Right lobe of liver (tissue), 6 donors: ENCODE measurements around the gene N4BP2L1. TPM values are rescaled to one million over a fixed set of nuclear protein-coding genes. Genes with fewer than 3 reads are reported as not detected.

ENCODE experiments used
- ATAC-seq, 4 donors: fragments of 200-7000 bp; cut with Tn5 transposase; one replicate each; pipeline ENCODE4 v1.9.1; 2020; ENCODE audit warnings: mild to moderate bottlenecking in 4 of 4, moderate library complexity in 4 of 4
- DNase-seq, 3 donors: peaks; one replicate each; pipeline ENCODE4 v3.0.0-alpha.2; 2020
- H3K27ac ChIP-seq, 3 donors: fragments of 200-600 bp; one replicate each; pipeline ENCODE4 v1.8.0; 2022
- H3K27me3 ChIP-seq, 2 donors: fragments of 200-600 bp; one replicate each; pipeline ENCODE4 v1.8.0; 2022
- H3K36me3 ChIP-seq, 4 donors: fragments of 200-600 bp; sonication (generic) in 1 of 4; one replicate each; pipeline versions ENCODE4 v1.5.1 to v1.8.0; 2017 to 2022; ENCODE audit warnings: control low read depth in 1 of 4
- H3K4me1 ChIP-seq, 4 donors: fragments of 200-600 bp; sonication (generic) in 1 of 4; one replicate each; pipeline versions ENCODE4 v1.5.1 to v1.8.0; 2017 to 2022; ENCODE audit warnings: control low read depth in 1 of 4
- H3K4me3 ChIP-seq, 3 donors: fragments of 200-600 bp; one replicate each; pipeline ENCODE4 v1.8.0; 2022
- H3K9me3 ChIP-seq, 4 donors: fragments of 200-600 bp; sonication (generic) in 1 of 4; one replicate each; pipeline versions ENCODE4 v1.5.1 to v1.8.0; 2017 to 2022; ENCODE audit warnings: control low read depth in 1 of 4
- CTCF ChIP-seq, 4 donors: fragments of 200-600 bp in 3 of 4; fragments of 450-650 bp in 1 of 4; IDR thresholded peaks; one replicate each; pipeline versions ENCODE4 v1.5.1 to v1.8.0; 2016 to 2022; ENCODE audit warnings: antibody characterized with exemption in 4 of 4, mild to moderate bottlenecking in 2 of 4
- POLR2A ChIP-seq: fragments of 450-650 bp; IDR thresholded peaks from one replicate; pipeline ENCODE4 v1.6.1; 2017; ENCODE audit warnings: antibody characterized with exemption, mild to moderate bottlenecking
- WGBS: methylation state at CpG from one replicate; pipeline ENCODE4 v1.1.6; 2018; ENCODE audit warnings: low coverage, low lambda C conversion rate; ENCODE audit not compliant: insufficient coverage; ENCODE audit errors: missing lambda C conversion rate; 5-methylcytosine and 5-hydroxymethylcytosine counted together
- intact Hi-C, 2 donors: fragments of 100-400 bp; cut with DNase I; formaldehyde crosslinking; loops; one replicate each; pipeline versions ENCODE4 v1.11.2 to v1.14.1; 2022
- total RNA-seq, 6 experiments: library from RNA; depleted of rRNA in 2 of 6; stranded (reverse); fragments of >200 nt in 2 of 6; fragmentation: NEBNext Ultra II Directional in 3 of 6; extraction: Animal tissue kit (Norgen Biotek cat#: 25700) in 3 of 6; gene quantifications; one replicate each; pipeline versions ENCODE4 v1.1.0 to v1.2.4, GENCODE V29; 2016 to 2023
- donor health status: DM: no; HTN: yes; CAD: no.
- donor health status: DM: no; HTN: no; CAD: no.
- donor health status: DM: no; HTN: no; CAD: no.
- donor health status: DM: no; HTN: yes; CAD: no.
- donor health status: DM: no; HTN: yes; CAD: no.

N4BP2L1 gene
- total RNA-seq, 6 experiments from 2014 or later, result 17.4 to 56.9 (median 26.5) TPM

GRCh38 chr13:32473650-32474049, 45.7 kb upstream of the N4BP2L1 start:
- TF ChIP-seq CTCF (IDR thresholded peaks at IDR 0.05) (no peak), POLR2A (no peak)
- Histone ChIP-seq H3K4me1 (no peaks in the 10 kb centered on the region), H3K27ac (no peak overlapping the region), H3K36me3 (no peaks in the 10 kb centered on the region), H3K9me3 (no peaks in the 10 kb centered on the region), H3K27me3 (no peaks in the 10 kb centered on the region), H3K4me3 (no peak overlapping the region)
- DNase-seq (no peak), ATAC-seq (no peak)
- WGBS, result 92% methylated on average over 1 of the region's 1 CpG
- intact Hi-C loops, result no loop called here

- no peaks in the 10 kb centered on the region for H3K36me3 ChIP-seq
- H3K9me3 ChIP-seq, result no peaks in the 10 kb centered on the region
- intact Hi-C loops, result no loop called here
- peak in 1 of 4 donors; percentile 47 for ATAC-seq
- H3K27me3 ChIP-seq, result no peaks in the 10 kb centered on the region
- 54% methylated on average over 3 of the region's 3 CpGs for WGBS
- TF ChIP-seq POLR2A (no peak), CTCF (IDR thresholded peaks at IDR 0.05) (no peak)
- H3K4me1 ChIP-seq, result no peaks in the 10 kb centered on the region
- no peak for DNase-seq
- no peak overlapping the region for H3K4me3 ChIP-seq
- no peak overlapping the region for H3K27ac ChIP-seq
These were observed 44.3 kb upstream of the N4BP2L1 start for GRCh38 chr13:32472194-32472621.

GRCh38 chr13:32471187-32471922, 43.4 kb upstream of the N4BP2L1 start:
- H3K4me3 ChIP-seq, result no peak overlapping the region
- DNase-seq (no peak), ATAC-seq (no peak)
- H3K27me3 ChIP-seq, result no peaks in the 10 kb centered on the region
- no peaks in the 10 kb centered on the region for H3K4me1 ChIP-seq
- TF ChIP-seq CTCF (IDR thresholded peaks at IDR 0.05) (no peak), POLR2A (no peak)
- WGBS, result 70% methylated on average over 3 of the region's 12 CpGs
- no peak overlapping the region for H3K27ac ChIP-seq
- intact Hi-C loops, result no loop called here
- H3K36me3 ChIP-seq, result no peaks in the 10 kb centered on the region
- H3K9me3 ChIP-seq, result no peaks in the 10 kb centered on the region

- 70% methylated on average over 6 of the region's 6 CpGs for WGBS
- H3K36me3 ChIP-seq, result no peaks in the 10 kb centered on the region
- intact Hi-C loops, result no loop called here
- no peaks in the 10 kb centered on the region for H3K4me1 ChIP-seq
- DNase-seq (no peak), ATAC-seq (peak in 3 of 4 donors; percentile 36 to 53 (median 42))
- no peaks in the 10 kb centered on the region for H3K27me3 ChIP-seq
- no peak overlapping the region for H3K4me3 ChIP-seq
- no peak overlapping the region for H3K27ac ChIP-seq
- H3K9me3 ChIP-seq, result no peaks in the 10 kb centered on the region
- no peak for TF ChIP-seq CTCF (IDR thresholded peaks at IDR 0.05)
- TF ChIP-seq POLR2A, result no peak
These were observed 40.7 kb upstream of the N4BP2L1 start for GRCh38 chr13:32468502-32469142.
